NCI-H2081 treated with DMSO at 0.1 percent for 48 hours (cell line): ENCODE data around the gene PECR.
"Not testable (repeated sequence)": the region's sequence is repeated elsewhere in the genome, so short reads cannot be mapped to it uniquely, and the experiment has no call there.

Source experiments
- DNase-seq: peaks from one replicate; lab custom pipeline; 2025; lab: John Stamatoyannopoulos, UW

Gene PECR

DNA sequence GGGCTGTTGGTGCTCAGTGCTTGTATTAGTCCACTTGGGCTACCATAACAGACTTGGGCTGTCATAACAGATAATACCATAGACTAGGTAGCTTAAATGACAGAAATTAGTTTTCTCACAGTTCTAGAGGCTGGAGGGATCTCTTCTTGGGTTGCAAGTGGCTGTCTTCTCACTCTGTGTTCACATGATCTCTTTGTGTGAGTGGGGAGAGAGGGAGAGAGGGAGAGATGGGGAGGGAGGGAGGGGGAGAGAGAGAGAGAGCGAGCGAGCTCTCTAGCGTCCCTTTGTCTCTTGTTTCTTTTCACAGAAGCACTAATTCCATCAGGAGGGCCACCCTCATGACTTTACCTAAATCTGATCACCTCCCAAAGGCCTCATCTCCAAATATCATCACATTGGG lies 23.1 kb upstream of the PECR start:
- no peak for DNase-seq

- DNase-seq = no peak
Observed at GRCh38 chr2:216103213-216103612, 21.6 kb upstream of the PECR start.

- DNase-seq = no peak
Observed at GRCh38 chr2:216101109-216101508, 19.5 kb upstream of the PECR start.

- DNase-seq = no peak
Observed at GRCh38 chr2:216098421-216099334, 17.1 kb upstream of the PECR start.

- no peak for DNase-seq
Observed at GRCh38 chr2:216094701-216095100, 13.1 kb upstream of the PECR start.

DNA sequence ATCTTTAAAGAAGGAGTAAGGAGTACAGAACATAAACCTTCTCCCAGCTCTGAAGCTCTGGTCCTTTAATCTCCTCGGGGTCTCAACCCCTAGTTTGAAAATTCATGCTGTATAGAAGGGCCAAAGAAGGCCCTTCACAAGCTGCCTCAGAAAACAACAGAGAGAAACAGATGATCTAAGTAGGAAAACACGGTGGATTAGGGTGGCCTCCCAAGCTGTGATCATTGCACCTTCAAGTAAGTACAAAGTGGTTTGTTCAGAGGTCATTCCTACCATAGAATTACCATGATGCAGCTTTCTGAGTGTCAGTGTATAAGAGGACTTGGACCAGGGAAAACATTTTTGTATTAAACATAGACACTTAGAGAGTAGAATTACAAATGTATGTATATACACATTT lies 11.0 kb upstream of the PECR start:
- DNase-seq = no peak

GRCh38 chr2:216090369-216090786 lies 8.8 kb upstream of the PECR start:
- DNase-seq = no peak

- DNase-seq = no peak
Observed at GRCh38 chr2:216086207-216086893, 4.7 kb upstream of the PECR start.

DNA sequence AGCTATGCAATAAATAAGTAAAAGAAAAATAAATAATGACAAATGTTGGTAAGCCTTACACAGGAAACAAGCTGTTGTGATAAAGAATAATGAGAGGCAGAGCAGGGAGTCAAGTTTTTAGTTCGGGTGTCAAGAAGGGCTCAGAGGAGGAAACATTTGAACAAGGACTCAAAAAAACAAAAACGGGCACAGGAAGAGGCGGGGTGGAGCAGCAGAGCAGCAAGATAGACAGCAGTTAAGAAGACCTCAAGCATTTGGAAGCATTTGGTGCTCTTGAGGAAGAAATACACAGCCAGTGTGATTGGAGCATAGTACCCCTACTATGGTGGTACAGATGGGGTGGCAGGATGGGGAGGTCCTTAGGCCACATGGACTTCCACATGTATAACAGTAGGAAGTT lies 2.9 kb upstream of the PECR start:
- DNase-seq = no peak

DNA sequence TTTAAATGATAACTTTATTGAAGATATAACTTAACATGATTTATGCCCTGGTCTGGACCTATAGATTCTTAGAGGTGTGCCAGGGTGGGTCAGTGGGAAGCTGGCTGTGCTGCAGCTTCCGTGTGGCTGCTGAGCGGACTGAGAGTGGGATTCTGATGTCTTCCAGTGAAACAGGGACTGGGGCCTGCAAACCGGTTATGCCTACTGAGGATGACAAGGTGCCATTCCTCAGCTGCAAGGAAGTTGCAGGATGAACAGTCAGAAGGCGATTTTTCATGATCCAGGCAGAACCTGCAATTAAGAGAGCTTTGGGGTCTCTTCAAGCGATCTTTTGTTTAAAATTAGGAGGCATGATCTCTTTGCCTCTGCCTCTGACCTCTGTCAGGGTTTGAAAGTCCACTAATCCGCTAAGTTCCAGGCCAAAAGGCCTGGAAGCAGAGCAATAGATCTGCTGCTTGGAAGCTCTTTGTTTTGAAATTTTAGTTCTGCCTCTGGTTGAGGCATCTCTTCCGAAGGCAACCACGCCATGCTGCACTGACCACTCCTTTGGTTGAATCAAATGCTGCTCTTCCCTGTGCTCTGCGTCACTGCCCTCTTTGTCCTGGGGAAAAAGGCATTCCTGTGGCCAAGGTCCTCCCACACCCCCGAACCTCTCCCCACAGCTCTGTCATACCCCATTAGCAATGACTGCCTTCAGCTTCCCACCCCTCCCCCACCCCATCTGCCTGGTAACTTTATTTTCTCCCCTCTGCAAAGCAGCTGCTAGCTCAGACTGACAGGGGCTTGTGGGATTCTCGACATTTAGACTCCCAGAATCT lies 2.1 kb upstream of the PECR start:
- no peak for DNase-seq

- DNase-seq = no peak
Observed at GRCh38 chr2:216082805-216083204, 1.2 kb upstream of the PECR start.

DNA sequence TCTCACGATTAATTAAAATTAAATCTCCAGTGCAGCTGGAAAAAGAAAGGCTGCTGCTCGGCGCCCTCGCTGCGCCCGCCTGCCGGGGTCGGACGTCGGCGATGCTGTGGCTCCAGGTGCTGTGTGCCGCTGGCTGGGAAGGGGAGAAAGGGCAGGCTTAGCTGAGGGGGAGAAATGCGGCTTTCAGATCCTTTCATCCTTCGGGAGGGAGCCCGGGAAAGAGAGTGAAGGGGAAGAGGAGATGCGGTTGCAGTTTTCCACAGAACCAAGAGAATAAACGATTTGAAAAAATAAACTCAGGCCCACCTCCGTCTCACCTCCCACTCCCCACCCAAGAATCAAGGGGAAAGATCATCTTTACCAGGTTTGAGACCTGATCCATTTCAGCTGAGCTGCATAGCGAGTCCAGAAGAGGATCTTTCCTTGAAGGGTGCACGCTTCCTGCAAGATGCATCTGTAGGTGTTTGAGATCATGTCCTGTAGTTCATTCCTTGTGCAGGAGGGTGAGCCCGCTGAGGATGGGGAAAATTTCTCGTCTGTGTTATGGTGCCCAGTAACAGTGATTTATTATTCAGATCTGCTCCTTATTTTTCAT lies 605 bp upstream of the PECR start:
- no peak for DNase-seq

DNA sequence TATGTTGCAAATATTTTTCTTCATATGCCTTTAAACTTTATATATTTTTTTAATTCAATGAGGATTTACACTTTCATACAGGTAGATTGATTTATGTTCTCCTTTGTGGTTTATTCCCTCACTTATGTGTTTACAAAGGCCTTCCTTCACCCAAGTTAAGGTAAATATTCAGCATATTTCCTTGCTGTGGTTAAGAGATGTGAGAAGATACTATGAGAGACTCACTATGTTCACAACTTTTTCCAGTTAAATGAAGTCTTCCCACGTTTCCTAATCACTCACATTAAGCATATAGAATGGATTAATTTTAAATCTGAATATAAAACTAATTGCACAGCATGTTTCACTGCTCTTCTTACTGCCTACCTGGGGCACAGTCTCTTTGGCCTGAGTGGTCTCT lies 597 bp downstream of the PECR start:
- no peak for DNase-seq

- DNase-seq = not testable (repeated sequence)
Observed at GRCh38 chr2:216080048-216080447, 1.6 kb downstream of the PECR start.

- no peak for DNase-seq
Observed at GRCh38 chr2:216078776-216079175, 2.8 kb downstream of the PECR start.

GRCh38 chr2:216075510-216076485 lies 5.8 kb downstream of the PECR start:
- no peak for DNase-seq

DNA sequence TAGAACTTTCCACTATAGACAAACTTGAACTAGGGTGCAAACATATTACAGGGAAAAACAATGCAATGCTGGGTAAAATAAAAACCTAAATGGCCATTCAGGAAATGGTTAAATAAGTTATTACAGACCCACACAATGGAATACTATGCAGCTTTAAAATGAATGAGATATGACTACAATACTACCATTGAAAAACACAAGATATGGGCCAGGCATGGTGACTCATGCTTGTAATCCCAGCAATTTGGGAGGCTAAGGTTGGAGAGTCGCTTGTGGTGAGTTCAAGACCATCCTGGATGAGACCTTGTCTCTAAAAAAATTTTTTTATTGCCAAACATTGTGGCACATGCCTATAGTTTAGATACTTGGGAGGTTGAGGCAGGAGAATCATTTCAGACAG lies 6.8 kb downstream of the PECR start:
- no peak for DNase-seq

GRCh38 chr2:216074380-216074779 lies 7.2 kb downstream of the PECR start:
- DNase-seq = no peak

DNA sequence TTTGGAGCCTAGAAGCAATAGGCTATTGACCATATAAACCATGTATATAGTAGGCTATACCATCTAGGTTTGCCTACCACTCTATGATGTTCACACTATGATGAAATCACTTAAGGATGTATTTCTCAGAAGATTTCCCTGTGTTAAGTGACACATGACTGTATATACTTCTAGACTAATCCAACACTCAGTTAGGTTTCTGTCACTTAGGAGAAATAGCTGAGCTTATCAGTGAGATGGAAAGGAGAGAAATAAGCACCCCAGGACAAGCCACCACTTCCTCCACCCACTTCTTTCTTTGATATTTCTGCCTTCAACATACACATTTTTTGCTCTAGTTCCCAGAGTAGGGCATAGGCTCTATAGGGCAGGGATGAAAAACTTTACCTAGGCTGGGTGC lies 7.8 kb downstream of the PECR start:
- no peak for DNase-seq

DNA sequence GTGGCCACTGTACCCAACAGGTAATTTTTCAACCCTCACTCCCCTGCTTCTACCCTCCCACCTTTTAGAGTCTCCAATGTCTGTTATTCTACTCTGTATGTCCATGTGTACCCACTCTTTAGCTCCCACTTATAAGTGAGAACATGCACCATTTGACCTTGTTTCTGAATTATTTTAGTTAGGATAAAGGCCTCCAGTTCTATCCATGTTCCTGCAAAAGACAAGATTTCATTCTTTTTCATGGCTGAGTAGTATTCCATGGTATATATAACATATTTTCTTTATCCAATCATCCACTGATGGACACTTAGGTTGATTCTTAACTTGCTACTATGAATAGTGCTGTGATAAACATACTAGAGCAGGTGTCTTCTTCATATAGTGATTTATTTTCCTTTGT lies 9.1 kb downstream of the PECR start:
- DNase-seq = no peak
